ENCODE data around the gene PHF5A. TPM values are rescaled to one million over a fixed set of nuclear protein-coding genes. Genes with fewer than 3 reads are reported as not detected.

Gene PHF5A
- total and polyA plus RNA-seq, 2 of the 8 experiments (the other 6 are each of a cell fraction or from before 2014, with no cell fraction given), result 119 to 135 TPM

DNA sequence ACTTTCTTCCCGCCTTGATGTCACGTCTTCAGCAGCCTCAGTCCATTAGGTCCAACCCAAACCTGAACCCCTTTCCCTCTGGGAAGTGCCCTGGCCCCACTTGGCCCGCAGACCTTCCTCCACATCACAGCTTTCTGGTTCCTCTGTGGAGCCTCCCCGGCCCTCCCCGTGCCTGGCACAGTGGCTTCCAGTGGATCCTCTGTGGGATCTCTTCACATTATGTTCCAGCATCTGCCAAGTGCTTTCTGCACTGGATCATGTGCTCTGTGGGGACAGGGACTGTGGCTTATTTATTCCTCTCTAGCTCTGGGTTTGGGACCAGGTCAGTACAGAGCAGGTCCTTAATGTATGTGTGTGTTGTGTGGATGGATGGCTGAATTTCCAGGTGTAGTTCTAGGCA lies 44.9 kb upstream of the PHF5A start:
- no peaks in the 10 kb centered on the region for H3K79me2 ChIP-seq (ENCODE audit: control insufficient read depth in 1 of 2, insufficient read depth in 2 of 2, low read length in 2 of 2)
- H3K14ac ChIP-seq (ENCODE audit: insufficient read length), result no peak overlapping the region
- TF ChIP-seq POLR2AphosphoS5 (IDR thresholded peaks at IDR 0.05; ENCODE audit: low read depth, low read length) (no peak), RNF2 (IDR thresholded peaks at IDR 0.05; ENCODE audit: borderline replicate concordance, low read depth, low read length, missing control alignments, poor library complexity, severe bottlenecking) (no peak), BCL11A (IDR thresholded peaks at IDR 0.05; ENCODE audit: low read depth in 2 of 2, low read length in 2 of 2) (no peak)
- peak overlapping the region; percentile 95 for H2BK5ac ChIP-seq (ENCODE audit: low read depth, low read length)
- peak overlapping the region; percentile 71 for H4K91ac ChIP-seq (replicated peaks; ENCODE audit: insufficient read length, low read length)
- H3K4me2 ChIP-seq (ENCODE audit: insufficient read depth in 1 of 2, low read depth in 2 of 2, low read length in 2 of 2), result peak overlapping the region; percentile 34 to 57; a peak in 2 of 4 replicates
- H3K4me1 ChIP-seq (replicated peaks in 1 of 4; ENCODE audit: control insufficient read depth in 3 of 4, insufficient read depth in 4 of 4, low read length in 3 of 4), result peaks cover 4 to 16% (median 14%) of the 10 kb centered on the region in 4 experiments
- H3K27ac ChIP-seq (ENCODE audit: low read depth, low read length), result peak overlapping the region; percentile 49; the same call in 1 of the 2 replicates
- H3K23ac ChIP-seq (ENCODE audit: insufficient read length), result no peak overlapping the region
- H3K9ac ChIP-seq (replicated peaks in 1 of 4; ENCODE audit: extremely low read depth in 1 of 4, low read depth in 3 of 4, low read length in 3 of 4), result 0 out of 7 replicates have a peak overlapping the region, but pooled peaks of 1 of the 4 experiments have one; percentile 25
- H3K18ac ChIP-seq (ENCODE audit: extremely low read depth, low read length), result peak overlapping the region; percentile 92
- H3K27me3 ChIP-seq (replicated peaks in 1 of 4; ENCODE audit: control insufficient read depth in 3 of 4, extremely low read depth in 1 of 4, insufficient read depth in 3 of 4, low read length in 3 of 4), result no peaks in the 10 kb centered on the region
- H2BK120ac ChIP-seq (replicated peaks; ENCODE audit: low read depth, low read length), result peak overlapping the region; percentile 3
- peak overlapping the region; percentile 88 for H2BK15ac ChIP-seq (ENCODE audit: low read length)
- no peaks in the 10 kb centered on the region for H3K23me2 ChIP-seq (ENCODE audit: low read depth, low read length)
- no peaks in the 10 kb centered on the region for H3K9me3 ChIP-seq (ENCODE audit: insufficient read depth in 2 of 2, low read depth in 1 of 2, low read length in 1 of 2)
- no peak overlapping the region for H3K56ac ChIP-seq (replicated peaks; ENCODE audit: insufficient read length, low read depth, low read length)
- DNase-seq (ENCODE audit: low read depth in 1 of 2, low spot score in 2 of 2), result no peak
- peak overlapping the region; percentile 90 for H2BK20ac ChIP-seq (ENCODE audit: low read length)
- no peak overlapping the region for H4K5ac ChIP-seq (ENCODE audit: insufficient read length, low read depth, low read length)
- 80% methylated on average over 5 of the region's 5 CpGs; no CpG with 5 or more reads in 1 of the 2 experiments for WGBS, 2 experiments (ENCODE audit: extremely low coverage in 1 of 2, insufficient coverage in 1 of 2, insufficient read length in 1 of 2, insufficient replicate concordance in 2 of 2, low coverage in 1 of 2, low lambda C conversion rate in 2 of 2, missing lambda C conversion rate in 1 of 2)
- ChIA-PET POLR2A (ENCODE audit: partially characterized antibody) (interaction anchor here (0.7 to 6.0 kb wide), 14 partner anchors 11 to 109 kb away, joined by 3 to 54 read pairs (median 4); partner anchors contain the start of genes ACO2, PHF5A and TOB2), CTCF (ENCODE audit: partially characterized antibody) (interaction anchor here (1.1 to 13.5 kb wide), 10 partner anchors 10 to 110 kb away, joined by 3 to 269 read pairs (median 6); partner anchors contain the start of genes PHF5A and TOB2)
- FAIRE-seq, result no peak
- peak overlapping the region; percentile 82 for H2AK5ac ChIP-seq (ENCODE audit: low read depth, low read length)
- H2BK12ac ChIP-seq (ENCODE audit: low read depth, low read length), result peak overlapping the region; percentile 97
- peaks cover 4% of the 10 kb centered on the region for H3K79me1 ChIP-seq (ENCODE audit: low read depth, low read length)
- H3K36me3 ChIP-seq (ENCODE audit: control insufficient read depth in 2 of 4, insufficient read depth in 4 of 4, low read length in 3 of 4), result peaks cover 0 to 23% (median 7%) of the 10 kb centered on the region in 4 experiments; a peak in 5 of 8 replicates
- no peak overlapping the region for H2AFZ ChIP-seq (ENCODE audit: low read length)
- no peaks in the 10 kb centered on the region for H4K20me1 ChIP-seq (replicated peaks in 1 of 2; ENCODE audit: control insufficient read depth in 1 of 2, insufficient read depth in 2 of 2, low read length in 2 of 2)
- H3K4me3 ChIP-seq (ENCODE audit: extremely low read depth in 1 of 4, insufficient read depth in 2 of 4, low read depth in 3 of 4, low read length in 4 of 4), result no peak overlapping the region; a peak in 1 of 8 replicates
- H4K8ac ChIP-seq (ENCODE audit: extremely low read depth, insufficient read depth, low read length), result no peak overlapping the region
- peak overlapping the region; percentile 50 for H3K4ac ChIP-seq (replicated peaks; ENCODE audit: insufficient read length, low read depth, low read length)

Data from H1 (cell line).